Progenitor cell of endocrine pancreas (in vitro differentiated cells): ENCODE results near the gene ADARB2. TPM values are rescaled to one million over a fixed set of nuclear protein-coding genes. Genes with fewer than 3 reads are reported as not detected.

Experiments
- DNase-seq: peaks from one replicate; pipeline ENCODE4 v3.0.0; 2021; ENCODE audit warnings: low spot score; ENCODE audit not compliant: unreplicated experiment
- H3K27ac Mint-ChIP-seq: 2 replicates; pipeline ENCODE4 v1.8.0; 2021; ENCODE audit warnings: mild to moderate bottlenecking, moderate library complexity, mixed read lengths
- H3K27me3 Mint-ChIP-seq: 2 replicates; pipeline ENCODE4 v1.8.0; 2021; ENCODE audit warnings: mixed read lengths
- H3K36me3 Mint-ChIP-seq: 2 replicates; pipeline ENCODE4 v1.8.0; 2022; ENCODE audit warnings: mixed read lengths; ENCODE audit not compliant: insufficient read depth
- H3K4me1 Mint-ChIP-seq: 2 replicates; pipeline ENCODE4 v1.8.0; 2021; ENCODE audit warnings: low read depth, mixed read lengths
- H3K4me3 Mint-ChIP-seq: 2 replicates; pipeline ENCODE4 v1.8.0; 2021; ENCODE audit warnings: low read depth, mild to moderate bottlenecking, moderate library complexity, mixed read lengths
- H3K9me3 Mint-ChIP-seq: 2 replicates; pipeline ENCODE4 v1.8.0; 2021; ENCODE audit warnings: low read depth, mixed read lengths
- total RNA-seq: library from RNA; stranded (reverse); gene quantifications from 2 replicates; pipeline ENCODE4 v1.2.1, GENCODE V29; 2021
- TF ChIP-seq, protein P1 (sequence below): fragments of 200-600 bp; sonication (generic); IDR thresholded peaks from one replicate; pipeline ENCODE4 v1.5.0; 2021; ENCODE audit warnings: antibody characterized with exemption, mild to moderate bottlenecking; ENCODE audit not compliant: unreplicated experiment

ADARB2 gene
- total RNA-seq, 1 donor from 2014 or later: 1.3 TPM

GRCh38 chr10:1561731-1562337 lies 175.5 kb downstream of the ADARB2 start:
- TF ChIP-seq, protein P1, sequence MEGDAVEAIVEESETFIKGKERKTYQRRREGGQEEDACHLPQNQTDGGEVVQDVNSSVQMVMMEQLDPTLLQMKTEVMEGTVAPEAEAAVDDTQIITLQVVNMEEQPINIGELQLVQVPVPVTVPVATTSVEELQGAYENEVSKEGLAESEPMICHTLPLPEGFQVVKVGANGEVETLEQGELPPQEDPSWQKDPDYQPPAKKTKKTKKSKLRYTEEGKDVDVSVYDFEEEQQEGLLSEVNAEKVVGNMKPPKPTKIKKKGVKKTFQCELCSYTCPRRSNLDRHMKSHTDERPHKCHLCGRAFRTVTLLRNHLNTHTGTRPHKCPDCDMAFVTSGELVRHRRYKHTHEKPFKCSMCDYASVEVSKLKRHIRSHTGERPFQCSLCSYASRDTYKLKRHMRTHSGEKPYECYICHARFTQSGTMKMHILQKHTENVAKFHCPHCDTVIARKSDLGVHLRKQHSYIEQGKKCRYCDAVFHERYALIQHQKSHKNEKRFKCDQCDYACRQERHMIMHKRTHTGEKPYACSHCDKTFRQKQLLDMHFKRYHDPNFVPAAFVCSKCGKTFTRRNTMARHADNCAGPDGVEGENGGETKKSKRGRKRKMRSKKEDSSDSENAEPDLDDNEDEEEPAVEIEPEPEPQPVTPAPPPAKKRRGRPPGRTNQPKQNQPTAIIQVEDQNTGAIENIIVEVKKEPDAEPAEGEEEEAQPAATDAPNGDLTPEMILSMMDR: no peak

GRCh38 chr10:1560535-1561192 lies 176.7 kb downstream of the ADARB2 start:
- Mint-ChIP-seq H3K4me1 (peaks cover 2% of the 10 kb centered on the region), H3K36me3 (no peaks in the 10 kb centered on the region), H3K9me3 (no peaks in the 10 kb centered on the region), H3K27ac (no peak overlapping the region), H3K4me3 (no peak overlapping the region), H3K27me3 (peaks cover 26% of the 10 kb centered on the region)
- DNase-seq: no peak
- TF ChIP-seq, protein P1: no peak

More at GRCh38 chr10:1561731-1562337, 175.5 kb downstream of the ADARB2 start:
- no peak overlapping the region for H3K27ac Mint-ChIP-seq
- H3K36me3 Mint-ChIP-seq: no peaks in the 10 kb centered on the region
- peaks cover 2% of the 10 kb centered on the region for H3K4me1 Mint-ChIP-seq
- no peak overlapping the region for H3K4me3 Mint-ChIP-seq
- peaks cover 25% of the 10 kb centered on the region for H3K27me3 Mint-ChIP-seq
- DNase-seq: no peak
- H3K9me3 Mint-ChIP-seq: no peaks in the 10 kb centered on the region

DNA sequence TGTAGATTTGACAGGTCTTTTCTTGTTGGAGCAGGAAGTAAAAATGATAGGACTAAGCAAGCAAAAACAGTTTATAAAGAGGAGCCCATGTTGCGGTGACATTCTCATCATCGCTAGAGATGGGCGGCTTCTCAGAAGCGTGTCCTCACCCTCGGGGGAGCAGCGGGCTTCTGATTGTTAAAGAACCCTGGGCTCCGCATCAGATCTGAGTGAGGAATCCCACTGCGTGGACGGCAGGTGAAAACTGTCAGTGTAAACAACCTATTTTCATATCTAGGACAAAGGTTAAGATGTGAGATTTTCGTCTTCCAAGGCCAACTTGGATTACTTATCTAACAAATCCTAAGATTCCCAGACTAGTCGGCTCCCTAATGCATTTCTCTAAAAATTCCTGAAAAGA lies 177.6 kb downstream of the ADARB2 start:
- no peak overlapping the region for H3K4me3 Mint-ChIP-seq
- H3K36me3 Mint-ChIP-seq: no peaks in the 10 kb centered on the region
- TF ChIP-seq, protein P1: no peak
- DNase-seq: no peak
- H3K9me3 Mint-ChIP-seq: no peaks in the 10 kb centered on the region
- H3K27ac Mint-ChIP-seq: no peak overlapping the region
- H3K4me1 Mint-ChIP-seq: peaks cover 2% of the 10 kb centered on the region
- peaks cover 26% of the 10 kb centered on the region for H3K27me3 Mint-ChIP-seq

- TF ChIP-seq, protein P1: no peak
- DNase-seq: no peak
- no peak overlapping the region for H3K4me3 Mint-ChIP-seq
- no peak overlapping the region for H3K27ac Mint-ChIP-seq
- H3K27me3 Mint-ChIP-seq: peaks cover 26% of the 10 kb centered on the region
- peaks cover 2% of the 10 kb centered on the region for H3K4me1 Mint-ChIP-seq
- no peaks in the 10 kb centered on the region for H3K9me3 Mint-ChIP-seq
- H3K36me3 Mint-ChIP-seq: no peaks in the 10 kb centered on the region
Observed at GRCh38 chr10:1559311-1559710, 178.0 kb downstream of the ADARB2 start.

DNA sequence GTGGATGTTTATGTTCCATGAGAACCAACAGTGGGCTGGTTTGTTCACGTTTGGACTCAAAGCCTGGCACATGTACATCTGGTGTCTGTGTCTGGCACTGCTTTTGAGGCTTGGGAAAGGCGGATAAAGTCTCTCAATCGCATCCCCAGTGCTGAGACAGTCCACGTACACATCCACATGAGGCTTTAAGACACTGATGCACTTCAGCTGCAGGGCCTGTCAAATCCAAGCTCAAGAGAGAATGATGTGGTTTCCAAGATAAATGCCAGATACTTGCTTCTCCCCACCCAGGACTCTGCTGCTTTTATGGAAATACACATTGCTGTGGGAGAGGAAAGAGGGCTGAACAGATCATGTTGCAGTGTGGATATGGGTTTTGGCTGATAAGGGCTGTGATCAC lies 178.4 kb downstream of the ADARB2 start:
- Mint-ChIP-seq H3K4me1 (peaks cover 2% of the 10 kb centered on the region), H3K9me3 (no peaks in the 10 kb centered on the region), H3K27me3 (peaks cover 26% of the 10 kb centered on the region), H3K4me3 (no peak overlapping the region), H3K36me3 (no peaks in the 10 kb centered on the region), H3K27ac (no peak overlapping the region)
- no peak for DNase-seq
- TF ChIP-seq, protein P1: no peak
